IPS-15b (cell line): ENCODE measurements around the gene ITGB8.

Experiments used
- H3K27me3 ChIP-seq: one replicate; pipeline ENCODE4 v1.6.1; 2013; ENCODE audit warnings: low read length; ENCODE audit not compliant: control insufficient read depth, insufficient read depth
- H3K36me3 ChIP-seq: one replicate; pipeline ENCODE4 v1.6.1; 2013; ENCODE audit warnings: low read length; ENCODE audit not compliant: control insufficient read depth, insufficient read depth
- H3K4me1 ChIP-seq: one replicate; pipeline ENCODE4 v1.6.1; 2013; ENCODE audit warnings: mild to moderate bottlenecking, low read length; ENCODE audit not compliant: control insufficient read depth, insufficient read depth
- H3K4me3 ChIP-seq: one replicate; pipeline ENCODE4 v1.5.1; 2013; ENCODE audit warnings: low read depth, low read length
- H3K9ac ChIP-seq: one replicate; pipeline ENCODE4 v1.6.1; 2013; ENCODE audit warnings: low read depth, mild to moderate bottlenecking, low read length
- H3K9me3 ChIP-seq: one replicate; pipeline ENCODE4 v1.6.1; 2013; ENCODE audit warnings: mild to moderate bottlenecking, low read length; ENCODE audit not compliant: control insufficient read depth, insufficient read depth

The ITGB8 gene

GRCh38 chr7:20327055-20327454, 3.6 kb upstream of the ITGB8 start:
- Histone ChIP-seq H3K9me3 (no peaks in the 10 kb centered on the region), H3K9ac (no peak overlapping the region), H3K4me1 (peaks cover 4% of the 10 kb centered on the region), H3K27me3 (peaks cover 4% of the 10 kb centered on the region), H3K36me3 (no peaks in the 10 kb centered on the region), H3K4me3 (no peak overlapping the region)

- Histone ChIP-seq H3K9ac (no peak overlapping the region), H3K36me3 (no peaks in the 10 kb centered on the region), H3K4me1 (peaks cover 7% of the 10 kb centered on the region), H3K4me3 (no peak overlapping the region), H3K27me3 (peaks cover 14% of the 10 kb centered on the region), H3K9me3 (no peaks in the 10 kb centered on the region)
These were observed 2.7 kb upstream of the ITGB8 start for GRCh38 chr7:20328027-20328426.

GRCh38 chr7:20328692-20329091, 2.0 kb upstream of the ITGB8 start:
- Histone ChIP-seq H3K27me3 (peaks cover 17% of the 10 kb centered on the region), H3K4me1 (peaks cover 7% of the 10 kb centered on the region), H3K36me3 (no peaks in the 10 kb centered on the region), H3K9ac (no peak overlapping the region), H3K4me3 (peak overlapping the region; percentile 87), H3K9me3 (no peaks in the 10 kb centered on the region)

- Histone ChIP-seq H3K4me1 (peaks cover 7% of the 10 kb centered on the region), H3K9me3 (no peaks in the 10 kb centered on the region), H3K4me3 (peak overlapping the region; percentile 87), H3K9ac (peak overlapping the region; percentile 74), H3K27me3 (peaks cover 17% of the 10 kb centered on the region), H3K36me3 (no peaks in the 10 kb centered on the region)
These were observed 1.1 kb upstream of the ITGB8 start for GRCh38 chr7:20329389-20330238.

- H3K36me3 ChIP-seq: no peaks in the 10 kb centered on the region
- H3K4me3 ChIP-seq: peak overlapping the region; percentile 87
- H3K4me1 ChIP-seq: peaks cover 7% of the 10 kb centered on the region
- H3K9ac ChIP-seq: peak overlapping the region; percentile 74
- H3K9me3 ChIP-seq: no peaks in the 10 kb centered on the region
- peaks cover 17% of the 10 kb centered on the region for H3K27me3 ChIP-seq
These were observed 519 bp downstream of the ITGB8 start for GRCh38 chr7:20330928-20331909.

GRCh38 chr7:20331910-20332813, 1.5 kb downstream of the ITGB8 start:
- Histone ChIP-seq H3K27me3 (peaks cover 17% of the 10 kb centered on the region), H3K4me3 (peak overlapping the region; percentile 87), H3K9ac (no peak overlapping the region), H3K9me3 (no peaks in the 10 kb centered on the region), H3K4me1 (peaks cover 7% of the 10 kb centered on the region), H3K36me3 (no peaks in the 10 kb centered on the region)

GRCh38 chr7:20338285-20338684, 7.6 kb downstream of the ITGB8 start:
- Histone ChIP-seq H3K9ac (no peak overlapping the region), H3K36me3 (no peaks in the 10 kb centered on the region), H3K9me3 (no peaks in the 10 kb centered on the region), H3K27me3 (peaks cover under 1% of the 10 kb centered on the region), H3K4me1 (peaks cover 9% of the 10 kb centered on the region), H3K4me3 (no peak overlapping the region)

GRCh38 chr7:20340839-20341238, 10.1 kb downstream of the ITGB8 start:
- Histone ChIP-seq H3K36me3 (no peaks in the 10 kb centered on the region), H3K4me1 (peaks cover 9% of the 10 kb centered on the region), H3K4me3 (no peak overlapping the region), H3K27me3 (no peaks in the 10 kb centered on the region), H3K9me3 (no peaks in the 10 kb centered on the region), H3K9ac (no peak overlapping the region)

GRCh38 chr7:20343205-20343604, 12.5 kb downstream of the ITGB8 start:
- Histone ChIP-seq H3K4me3 (no peak overlapping the region), H3K9me3 (no peaks in the 10 kb centered on the region), H3K27me3 (no peaks in the 10 kb centered on the region), H3K36me3 (no peaks in the 10 kb centered on the region), H3K4me1 (peaks cover 9% of the 10 kb centered on the region), H3K9ac (no peak overlapping the region)

- H3K4me3 ChIP-seq: no peak overlapping the region
- H3K4me1 ChIP-seq: peaks cover 9% of the 10 kb centered on the region
- H3K36me3 ChIP-seq: no peaks in the 10 kb centered on the region
These were observed 13.2 kb downstream of the ITGB8 start for GRCh38 chr7:20343941-20344340.

GRCh38 chr7:20344396-20344795, 13.7 kb downstream of the ITGB8 start:
- H3K4me1 ChIP-seq: peaks cover 9% of the 10 kb centered on the region
- no peak overlapping the region for H3K9ac ChIP-seq
- no peak overlapping the region for H3K4me3 ChIP-seq
- H3K36me3 ChIP-seq: no peaks in the 10 kb centered on the region
- H3K9me3 ChIP-seq: no peaks in the 10 kb centered on the region
- H3K27me3 ChIP-seq: no peaks in the 10 kb centered on the region

More at GRCh38 chr7:20343941-20344340, 13.2 kb downstream of the ITGB8 start:
- Histone ChIP-seq H3K9me3 (no peaks in the 10 kb centered on the region), H3K9ac (no peak overlapping the region), H3K27me3 (no peaks in the 10 kb centered on the region)
